GM23248 (cell line): ENCODE results near the gene FERMT3. TPM values are rescaled to one million over a fixed set of nuclear protein-coding genes. Genes with fewer than 3 reads are reported as not detected.

ENCODE experiments used
- DNase-seq: peaks from one replicate; pipeline ENCODE4 v3.0.0-alpha.2; 2015
- H2AFZ ChIP-seq: fragments of 200-600 bp; sonication (generic); 2 replicates; pipeline ENCODE4 v1.6.1; 2016; ENCODE audit warnings: antibody characterized with exemption
- H3F3A ChIP-seq: fragments of 200-600 bp; sonication (generic); 2 replicates; pipeline ENCODE4 v1.6.1; 2016; ENCODE audit warnings: mild to moderate bottlenecking, antibody characterized with exemption, mixed run types; ENCODE audit not compliant: insufficient read depth
- H3K27ac ChIP-seq: fragments of 200-600 bp; sonication (generic); 2 replicates; pipeline ENCODE4 v1.5.1; 2016; ENCODE audit warnings: mild to moderate bottlenecking
- H3K27me3 ChIP-seq: fragments of 200-600 bp; sonication (generic); replicated peaks from 2 replicates; pipeline ENCODE4 v1.6.1; 2016; ENCODE audit warnings: mild to moderate bottlenecking; ENCODE audit not compliant: insufficient read depth
- H3K36me3 ChIP-seq: fragments of 200-600 bp; sonication (generic); 2 replicates; pipeline ENCODE4 v1.6.1; 2016; ENCODE audit warnings: low read depth, mild to moderate bottlenecking
- H3K4me1 ChIP-seq: fragments of 200-600 bp; sonication (generic); 2 replicates; pipeline ENCODE4 v1.6.1; 2016; ENCODE audit warnings: mild to moderate bottlenecking; ENCODE audit not compliant: insufficient read depth
- H3K4me2 ChIP-seq: fragments of 200-600 bp; sonication (generic); one replicate; pipeline ENCODE4 v1.6.1; 2016; ENCODE audit warnings: mild to moderate bottlenecking; ENCODE audit not compliant: unreplicated experiment
- H3K4me3 ChIP-seq: fragments of 200-600 bp; sonication (generic); 2 replicates; pipeline ENCODE4 v1.5.1; 2016; ENCODE audit warnings: mild to moderate bottlenecking
- H3K79me2 ChIP-seq: fragments of 200-600 bp; sonication (generic); 2 replicates; pipeline ENCODE4 v1.6.1; 2016; ENCODE audit warnings: mild to moderate bottlenecking; ENCODE audit not compliant: insufficient read depth
- H3K9ac ChIP-seq: fragments of 200-600 bp; sonication (generic); 2 replicates; pipeline ENCODE4 v1.6.1; 2016; ENCODE audit warnings: mild to moderate bottlenecking
- H3K9me2 ChIP-seq: fragments of 200-600 bp; sonication (generic); 2 replicates; pipeline ENCODE4 v1.6.1; 2016; ENCODE audit warnings: mixed run types, mild to moderate bottlenecking, moderate library complexity; ENCODE audit not compliant: insufficient read depth
- H3K9me3 ChIP-seq: fragments of 200-600 bp; sonication (generic); one replicate; pipeline ENCODE4 v1.6.1; 2017; ENCODE audit warnings: low read depth
- H4K20me1 ChIP-seq: fragments of 200-600 bp; sonication (generic); 2 replicates; pipeline ENCODE4 v1.6.0; 2016; ENCODE audit not compliant: insufficient read depth
- EZH2 ChIP-seq: fragments of 200-600 bp; sonication (generic); IDR thresholded peaks from 2 replicates; pipeline ENCODE4 v1.6.1; 2018; ENCODE audit warnings: antibody characterized with exemption, mild to moderate bottlenecking; ENCODE audit not compliant: insufficient read depth, poor library complexity, severe bottlenecking
- EZH2phosphoT487 ChIP-seq: fragments of 200-600 bp; sonication (generic); IDR thresholded peaks from 2 replicates; pipeline ENCODE4 v1.6.1; 2018; ENCODE audit warnings: antibody characterized with exemption, moderate library complexity, mild to moderate bottlenecking, low read depth; ENCODE audit not compliant: insufficient read depth
- WGBS, 2 experiments: methylation state at CpG; one replicate each; pipeline ENCODE4 v1.1.6; 2015 to 2017; ENCODE audit warnings: low lambda C conversion rate in 2 of 2, low coverage in 1 of 2; ENCODE audit errors: missing lambda C conversion rate in 2 of 2; 5-methylcytosine and 5-hydroxymethylcytosine counted together
- in situ Hi-C: fragments of 300-500 bp; cut with MboI; formaldehyde crosslinking; loops from 2 replicates; pipeline ENCODE4 v1.15.0; 2020
- polyA plus RNA-seq: library from polyadenylated mRNA; unstranded; fragments of >200 nt; fragmentation: Nextera tagmentation; extraction: Ambion mirVana; gene quantifications from 2 replicates; pipeline ENCODE4 v1.2.1, GENCODE V29; 2016
- total RNA-seq: library from RNA; depleted of rRNA; stranded (reverse); fragments of >200 nt; shearing (Covaris generic); gene quantifications from 2 replicates; pipeline ENCODE4 v1.2.3, GENCODE V29; 2014

The FERMT3 gene
- total and polyA plus RNA-seq, 2 experiments from 2014 or later: 1.5 to 3.9 TPM

GRCh38 chr11:64255135-64256128 lies 48.9 kb downstream of the FERMT3 start:
- H3K4me3 ChIP-seq: no peak overlapping the region
- in situ Hi-C loops: no loop called here
- no peak overlapping the region for H2AFZ ChIP-seq
- H3K27me3 ChIP-seq: no peaks in the 10 kb centered on the region
- H3K4me1 ChIP-seq: peaks cover 11% of the 10 kb centered on the region; the same call in 1 of the 2 replicates
- peaks cover 29% of the 10 kb centered on the region for H3K79me2 ChIP-seq
- 88 to 91% methylated on average over 32 to 33 of the region's 35 CpGs for WGBS, 2 experiments
- no peak overlapping the region for H3K27ac ChIP-seq
- TF ChIP-seq EZH2 (no peak), EZH2phosphoT487 (no peak)
- H3K36me3 ChIP-seq: no peaks in the 10 kb centered on the region; the same call in 1 of the 2 replicates
- no peak for DNase-seq
- no peaks in the 10 kb centered on the region for H3K9me2 ChIP-seq
- H4K20me1 ChIP-seq: no peaks in the 10 kb centered on the region
- no peaks in the 10 kb centered on the region for H3K9me3 ChIP-seq
- H3K9ac ChIP-seq: no peak overlapping the region
- no peak overlapping the region for H3K4me2 ChIP-seq
- H3F3A ChIP-seq: no peaks in the 10 kb centered on the region

GRCh38 chr11:64256300-64256699 lies 49.8 kb downstream of the FERMT3 start:
- H4K20me1 ChIP-seq: no peaks in the 10 kb centered on the region
- no peak overlapping the region for H3K27ac ChIP-seq
- no peaks in the 10 kb centered on the region for H3K9me2 ChIP-seq
- no peaks in the 10 kb centered on the region for H3K27me3 ChIP-seq
- no peak overlapping the region for H3K4me2 ChIP-seq
- H3K4me3 ChIP-seq: no peak overlapping the region
- H3F3A ChIP-seq: no peaks in the 10 kb centered on the region
- peaks cover 11% of the 10 kb centered on the region; the same call in 1 of the 2 replicates for H3K4me1 ChIP-seq
- WGBS, 2 experiments: 93 to 97% methylated on average over 11 to 15 of the region's 15 CpGs
- DNase-seq: no peak
- no peaks in the 10 kb centered on the region; the same call in 1 of the 2 replicates for H3K36me3 ChIP-seq
- in situ Hi-C loops: no loop called here
- no peak overlapping the region for H2AFZ ChIP-seq
- peaks cover 29% of the 10 kb centered on the region for H3K79me2 ChIP-seq
- TF ChIP-seq EZH2: no peak
- no peak for TF ChIP-seq EZH2phosphoT487
- no peaks in the 10 kb centered on the region for H3K9me3 ChIP-seq
- no peak overlapping the region for H3K9ac ChIP-seq

- TF ChIP-seq EZH2 (no peak), EZH2phosphoT487 (no peak)
- H3K4me1 ChIP-seq: 0 out of 2 replicates have a peak, but pooled peaks cover 3% of the 10 kb centered on the region
- no peaks in the 10 kb centered on the region for H3K27me3 ChIP-seq
- no peak overlapping the region for H3K4me2 ChIP-seq
- H3K9me3 ChIP-seq: no peaks in the 10 kb centered on the region
- no peak for DNase-seq
- H3F3A ChIP-seq: no peaks in the 10 kb centered on the region
- in situ Hi-C loops: no loop called here
- H3K9ac ChIP-seq: no peak overlapping the region
- H3K9me2 ChIP-seq: no peaks in the 10 kb centered on the region
- H3K79me2 ChIP-seq: peaks cover 10% of the 10 kb centered on the region
- H3K4me3 ChIP-seq: no peak overlapping the region
- 90 to 93% methylated on average over 20 to 24 of the region's 24 CpGs for WGBS, 2 experiments
- H2AFZ ChIP-seq: no peak overlapping the region
- no peaks in the 10 kb centered on the region for H4K20me1 ChIP-seq
- peaks cover 7% of the 10 kb centered on the region; the same call in 1 of the 2 replicates for H3K36me3 ChIP-seq
- no peak overlapping the region for H3K27ac ChIP-seq
Measured at GRCh38 chr11:64258356-64258755, 51.8 kb downstream of the FERMT3 start.

- Histone ChIP-seq H3K27ac (no peak overlapping the region), H3K9ac (no peak overlapping the region), H2AFZ (no peak overlapping the region), H3K9me3 (no peaks in the 10 kb centered on the region), H3K4me3 (no peak overlapping the region), H3K4me2 (no peak overlapping the region), H3K36me3 (peaks cover 7% of the 10 kb centered on the region; the same call in 1 of the 2 replicates), H3K4me1 (no peaks in the 10 kb centered on the region), H3F3A (no peaks in the 10 kb centered on the region), H3K27me3 (no peaks in the 10 kb centered on the region), H3K9me2 (no peaks in the 10 kb centered on the region), H3K79me2 (peaks cover 3% of the 10 kb centered on the region), H4K20me1 (no peaks in the 10 kb centered on the region)
- in situ Hi-C loops: no loop called here
- no peak for TF ChIP-seq EZH2phosphoT487
- TF ChIP-seq EZH2: no peak
- DNase-seq: no peak
- 99% methylated on average over 18 to 24 of the region's 32 CpGs for WGBS, 2 experiments
Measured at GRCh38 chr11:64258946-64259532, 52.5 kb downstream of the FERMT3 start.
